Chondrocyte (in vitro differentiated cells): ENCODE results near the gene C3orf85. TPM values are rescaled to one million over a fixed set of nuclear protein-coding genes. Genes with fewer than 3 reads are reported as not detected.

ENCODE experiments used
- DNase-seq: peaks from one replicate; pipeline ENCODE4 v3.0.0; 2021; ENCODE audit warnings: mixed read lengths, low spot score
- H3K27ac Mint-ChIP-seq: one replicate; pipeline ENCODE4 v1.8.0; 2021; ENCODE audit warnings: mild to moderate bottlenecking, moderate library complexity, mixed read lengths; ENCODE audit not compliant: unreplicated experiment
- H3K27me3 Mint-ChIP-seq: 2 replicates; pipeline ENCODE4 v1.8.0; 2021; ENCODE audit warnings: low read depth, mixed read lengths
- H3K36me3 Mint-ChIP-seq: 2 replicates; pipeline ENCODE4 v1.8.0; 2021; ENCODE audit warnings: low read depth, mixed read lengths
- H3K4me1 Mint-ChIP-seq: 2 replicates; pipeline ENCODE4 v1.8.0; 2021; ENCODE audit warnings: low read depth, mild to moderate bottlenecking, mixed read lengths
- H3K4me3 Mint-ChIP-seq: one replicate; pipeline ENCODE4 v1.8.0; 2021; ENCODE audit warnings: mild to moderate bottlenecking, moderate library complexity, mixed read lengths; ENCODE audit not compliant: unreplicated experiment
- H3K9me3 Mint-ChIP-seq: 2 replicates; pipeline ENCODE4 v1.8.0; 2021; ENCODE audit warnings: low read depth, mixed read lengths
- total RNA-seq: library from RNA; stranded (reverse); gene quantifications from 3 replicates; pipeline ENCODE4 v1.2.1, GENCODE V29; 2021
- TF ChIP-seq, protein P1 (sequence below): fragments of 200-600 bp; sonication (generic); IDR thresholded peaks from 2 replicates; pipeline ENCODE4 v1.5.0; 2021; ENCODE audit warnings: antibody characterized with exemption, mild to moderate bottlenecking, moderate library complexity

Gene C3orf85
- total RNA-seq, 1 donor from 2014 or later: not detected

DNA sequence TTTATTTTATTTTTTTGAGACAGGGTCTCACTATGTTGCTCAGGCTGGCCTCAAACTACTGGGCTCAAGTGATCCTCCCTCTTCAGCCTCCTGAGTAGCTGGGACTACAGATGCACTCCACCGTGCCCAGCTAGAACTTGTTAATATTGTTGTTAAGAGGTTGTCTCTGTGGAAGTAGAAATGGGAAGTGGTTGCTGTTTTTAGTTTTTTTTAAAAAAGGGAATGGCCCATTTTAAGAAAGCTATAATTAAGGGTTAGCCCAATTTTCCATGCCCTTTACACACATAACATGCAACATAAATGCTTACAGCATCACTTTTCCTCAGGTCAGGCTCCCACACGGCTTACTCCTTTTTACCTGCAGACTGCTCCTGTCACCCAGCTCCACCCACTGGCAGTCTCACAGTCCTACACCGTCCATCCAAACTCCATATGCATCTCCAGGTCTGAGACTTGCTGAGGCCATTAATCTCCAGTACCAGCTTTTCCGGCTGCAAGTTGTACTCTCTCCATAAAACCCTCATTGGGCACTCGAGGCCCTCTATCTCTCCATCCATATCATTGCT is 38.4 kb upstream of the C3orf85 start:
- TF ChIP-seq, protein P1, sequence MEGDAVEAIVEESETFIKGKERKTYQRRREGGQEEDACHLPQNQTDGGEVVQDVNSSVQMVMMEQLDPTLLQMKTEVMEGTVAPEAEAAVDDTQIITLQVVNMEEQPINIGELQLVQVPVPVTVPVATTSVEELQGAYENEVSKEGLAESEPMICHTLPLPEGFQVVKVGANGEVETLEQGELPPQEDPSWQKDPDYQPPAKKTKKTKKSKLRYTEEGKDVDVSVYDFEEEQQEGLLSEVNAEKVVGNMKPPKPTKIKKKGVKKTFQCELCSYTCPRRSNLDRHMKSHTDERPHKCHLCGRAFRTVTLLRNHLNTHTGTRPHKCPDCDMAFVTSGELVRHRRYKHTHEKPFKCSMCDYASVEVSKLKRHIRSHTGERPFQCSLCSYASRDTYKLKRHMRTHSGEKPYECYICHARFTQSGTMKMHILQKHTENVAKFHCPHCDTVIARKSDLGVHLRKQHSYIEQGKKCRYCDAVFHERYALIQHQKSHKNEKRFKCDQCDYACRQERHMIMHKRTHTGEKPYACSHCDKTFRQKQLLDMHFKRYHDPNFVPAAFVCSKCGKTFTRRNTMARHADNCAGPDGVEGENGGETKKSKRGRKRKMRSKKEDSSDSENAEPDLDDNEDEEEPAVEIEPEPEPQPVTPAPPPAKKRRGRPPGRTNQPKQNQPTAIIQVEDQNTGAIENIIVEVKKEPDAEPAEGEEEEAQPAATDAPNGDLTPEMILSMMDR: peak; percentile 14
- Mint-ChIP-seq H3K36me3 (no peaks in the 10 kb centered on the region), H3K4me3 (no peak overlapping the region), H3K27ac (no peak overlapping the region), H3K9me3 (no peaks in the 10 kb centered on the region), H3K27me3 (peaks cover 11% of the 10 kb centered on the region), H3K4me1 (peaks cover 3% of the 10 kb centered on the region)
- DNase-seq: no peak

DNA sequence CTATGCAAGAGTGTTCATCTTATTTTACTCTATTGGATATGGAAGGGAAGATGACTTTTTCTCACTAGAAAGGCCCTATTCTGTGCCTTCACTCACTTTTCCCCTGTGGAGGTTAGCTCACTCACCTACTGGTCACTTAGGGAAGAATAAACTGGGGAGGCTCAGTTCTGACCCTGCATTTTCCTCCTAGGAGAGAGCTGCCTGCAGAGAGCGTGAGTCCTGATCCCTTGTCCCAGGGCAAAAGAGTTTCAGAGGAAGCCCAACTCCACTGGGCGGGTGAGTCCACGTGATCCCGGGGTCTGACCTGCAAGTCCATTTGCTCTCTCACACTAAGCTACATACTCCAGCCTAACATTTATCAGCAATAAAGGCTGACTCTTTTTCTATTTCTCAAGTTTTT is 26.9 kb upstream of the C3orf85 start:
- no peak for DNase-seq
- Mint-ChIP-seq H3K27me3 (peaks cover 9% of the 10 kb centered on the region), H3K36me3 (no peaks in the 10 kb centered on the region), H3K4me3 (no peak overlapping the region), H3K9me3 (no peaks in the 10 kb centered on the region), H3K27ac (no peak overlapping the region), H3K4me1 (no peaks in the 10 kb centered on the region)
- TF ChIP-seq, protein P1: no peak

DNA sequence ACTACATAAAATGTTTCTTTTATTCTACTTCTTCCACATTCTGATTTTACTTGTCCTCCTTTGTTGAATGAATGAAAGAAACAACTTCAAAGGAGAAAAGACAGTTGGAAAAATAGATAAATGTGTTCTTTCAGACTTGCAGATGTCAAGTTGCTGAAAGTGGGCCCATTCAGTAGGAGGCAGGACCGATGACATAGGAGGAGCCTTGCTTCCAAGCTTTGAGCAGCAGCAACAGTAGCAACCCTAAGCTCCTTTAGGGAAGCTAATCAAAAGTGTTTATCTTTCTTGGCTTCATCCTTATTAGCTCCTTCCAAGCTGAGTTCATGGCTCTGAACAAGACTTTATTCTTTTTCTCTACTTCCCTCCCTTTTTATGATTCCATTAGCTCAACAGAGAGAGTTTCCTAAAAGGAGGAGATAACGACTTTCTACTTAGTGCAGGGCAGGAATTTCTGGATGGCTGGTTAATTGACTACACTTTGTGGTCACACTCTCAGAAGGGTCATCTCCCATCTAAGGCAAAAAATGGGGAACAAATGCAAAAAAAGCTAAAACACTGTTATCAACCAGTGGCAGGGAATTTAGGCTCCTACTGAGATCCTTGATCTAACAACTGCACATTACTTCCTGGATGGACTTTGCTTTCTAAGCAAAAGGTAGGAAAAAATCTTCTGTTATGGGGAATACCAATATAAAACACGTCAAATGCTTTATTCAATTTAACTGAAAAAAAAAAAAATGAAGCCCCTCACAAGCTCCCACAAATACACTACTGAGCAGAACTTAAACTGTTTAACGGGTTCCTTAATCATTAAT is 23.4 kb upstream of the C3orf85 start:
- H3K27ac Mint-ChIP-seq: no peak overlapping the region
- TF ChIP-seq, protein P1: no peak
- DNase-seq: no peak
- H3K36me3 Mint-ChIP-seq: no peaks in the 10 kb centered on the region
- H3K4me1 Mint-ChIP-seq: peaks cover 17% of the 10 kb centered on the region
- peaks cover 4% of the 10 kb centered on the region for H3K27me3 Mint-ChIP-seq
- H3K4me3 Mint-ChIP-seq: no peak overlapping the region
- no peaks in the 10 kb centered on the region for H3K9me3 Mint-ChIP-seq

DNA sequence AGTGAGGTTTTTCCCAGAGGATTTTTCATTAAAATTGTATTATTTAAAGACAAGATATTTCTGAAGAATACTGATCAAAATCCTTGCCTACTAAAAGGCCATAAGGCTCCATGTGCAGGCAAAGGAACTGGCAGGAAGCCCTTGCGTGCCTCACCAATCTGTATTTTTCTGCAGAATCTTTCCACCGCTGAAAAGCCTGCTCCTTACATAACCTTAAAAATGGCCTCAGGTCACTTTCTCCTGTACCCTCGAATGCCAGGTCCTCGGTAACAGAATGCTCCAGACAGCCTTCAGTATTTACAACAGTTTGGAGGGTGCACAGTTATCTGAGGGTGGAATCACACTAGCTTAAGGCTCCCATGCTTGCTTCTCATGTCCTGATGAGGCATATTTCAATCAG is 21.8 kb upstream of the C3orf85 start:
- DNase-seq: no peak
- TF ChIP-seq, protein P1: no peak
- Mint-ChIP-seq H3K27me3 (peaks cover 3% of the 10 kb centered on the region), H3K27ac (no peak overlapping the region), H3K36me3 (no peaks in the 10 kb centered on the region), H3K4me1 (peaks cover 17% of the 10 kb centered on the region), H3K4me3 (no peak overlapping the region), H3K9me3 (no peaks in the 10 kb centered on the region)

DNA sequence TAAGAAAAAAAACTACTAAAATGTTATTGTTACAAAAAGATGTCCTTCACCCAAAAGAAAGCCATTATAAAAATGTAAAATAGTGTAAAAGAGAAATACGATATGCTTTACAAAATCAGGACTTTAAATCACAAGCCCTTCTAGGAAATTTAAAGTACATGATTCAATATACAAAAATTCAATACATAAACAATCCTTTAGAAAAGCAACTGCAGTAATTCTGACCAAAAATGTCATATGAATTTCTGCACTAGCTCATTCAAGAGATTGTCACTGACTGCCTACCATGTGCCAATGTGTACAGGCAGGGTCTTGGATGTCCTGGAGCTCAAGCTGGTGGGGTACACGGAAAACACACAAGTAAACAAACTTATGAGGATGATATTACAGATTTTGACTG is 21.1 kb upstream of the C3orf85 start:
- Mint-ChIP-seq H3K27ac (peak overlapping the region; percentile 35), H3K27me3 (no peaks in the 10 kb centered on the region), H3K9me3 (no peaks in the 10 kb centered on the region), H3K36me3 (no peaks in the 10 kb centered on the region), H3K4me1 (peaks cover 17% of the 10 kb centered on the region), H3K4me3 (no peak overlapping the region)
- no peak for DNase-seq
- TF ChIP-seq, protein P1: no peak
